ENCODE measurements around the gene FANCD2. TPM values are rescaled to one million over a fixed set of nuclear protein-coding genes. Genes with fewer than 3 reads are reported as not detected.
"Not testable (repeated sequence)": the region's sequence is repeated elsewhere in the genome, so short reads cannot be mapped to it uniquely, and the experiment has no call there.

Gene FANCD2
- polyA plus RNA-seq, 10 donors: 5.8 to 11.8 (median 9.8) TPM

GRCh38 chr3:10099041-10099440, 72.8 kb downstream of the FANCD2 start:
- no peak for DNase-seq

GRCh38 chr3:10106919-10107318, 80.7 kb downstream of the FANCD2 start:
- no peak for DNase-seq

- no peak for DNase-seq
Observed at GRCh38 chr3:10108091-10108490, 81.9 kb downstream of the FANCD2 start, which contains the start of gene FANCD2OS. TSS of gene FANCD2OS (minus strand) at chr3:10108255. CDS start at chr3:10104774, 3,481 bp downstream.

- DNase-seq: peak; percentile 95 to 98 (median 96)
Observed at GRCh38 chr3:10115326-10116137, 89.3 kb downstream of the FANCD2 start, which contains the start of gene BRK1. TSS of gene BRK1 (plus strand) at chr3:10115675. CDS start at chr3:10115702, 27 bp downstream.

GRCh38 chr3:10116138-10116460, 89.9 kb downstream of the FANCD2 start:
- DNase-seq: peak in 1 of 3 donors; percentile 9

GRCh38 chr3:10116928-10117327, 90.7 kb downstream of the FANCD2 start:
- DNase-seq: no peak

- no peak for DNase-seq
Observed at GRCh38 chr3:10119376-10119775, 93.1 kb downstream of the FANCD2 start.

- DNase-seq: no peak
Observed at GRCh38 chr3:10121064-10121463, 94.8 kb downstream of the FANCD2 start.

GRCh38 chr3:10122724-10123123, 96.5 kb downstream of the FANCD2 start:
- DNase-seq: no peak

GRCh38 chr3:10135872-10136271, 109.6 kb downstream of the FANCD2 start:
- not testable (repeated sequence) for DNase-seq

- DNase-seq: no peak
Observed at GRCh38 chr3:10136426-10137005, 110.3 kb downstream of the FANCD2 start.

- DNase-seq: no peak
Observed at GRCh38 chr3:10137178-10137577, 110.9 kb downstream of the FANCD2 start.

- DNase-seq: peak in 1 of 3 donors; percentile 17
Observed at GRCh38 chr3:10140996-10141546, 114.8 kb downstream of the FANCD2 start.

- DNase-seq: peak in 1 of 3 donors; percentile 14
Observed at GRCh38 chr3:10142707-10143560, 116.7 kb downstream of the FANCD2 start.

GRCh38 chr3:10145685-10146084, 119.4 kb downstream of the FANCD2 start:
- no peak for DNase-seq

GRCh38 chr3:10149226-10149625, 123.0 kb downstream of the FANCD2 start:
- no peak for DNase-seq

GRCh38 chr3:10150987-10151386, 124.8 kb downstream of the FANCD2 start:
- no peak for DNase-seq

Other genes with a start within 250 kb of the FANCD2 start
- 10 to 100 TPM; 49.2 to 56.4 (median 53.4) TPM for gene TADA3, start 234.0 kb upstream of the FANCD2 start, polyA plus RNA-seq (ENCODE audit: insufficient read length in 10 of 10)
- 100 to 1,000 TPM in 1 of 10 donors, 10 to 100 TPM in 9; 58.5 to 101 (median 82.9) TPM for gene ARPC4, start 233.4 kb upstream of the FANCD2 start, polyA plus RNA-seq (ENCODE audit: insufficient read length in 10 of 10)
- 10 to 100 TPM; 15.7 to 53.1 (median 23.5) TPM for gene TTLL3, start 216.2 kb upstream of the FANCD2 start, polyA plus RNA-seq (ENCODE audit: insufficient read length in 10 of 10)
- 10 to 100 TPM; 22.9 to 32.7 (median 27.8) TPM for gene RPUSD3, start 182.4 kb upstream of the FANCD2 start, polyA plus RNA-seq (ENCODE audit: insufficient read length in 10 of 10)
- 1 to 10 TPM in 1 of 10 donors, under 1 TPM in 7, not detected in 2; 0.21 to 1.1 (median 0.41) TPM for gene CIDEC, start 146.2 kb upstream of the FANCD2 start, polyA plus RNA-seq (ENCODE audit: insufficient read length in 10 of 10)
- 10 to 100 TPM; 24.6 to 33.7 (median 28.8) TPM for gene JAGN1, start 135.8 kb upstream of the FANCD2 start, polyA plus RNA-seq (ENCODE audit: insufficient read length in 10 of 10)
- 10 to 100 TPM in 1 of 10 donors, 1 to 10 TPM in 8, under 1 TPM in 1; 0.97 to 14.4 (median 1.7) TPM for gene IL17RE, start 123.6 kb upstream of the FANCD2 start, polyA plus RNA-seq (ENCODE audit: insufficient read length in 10 of 10)
- 10 to 100 TPM; 15.2 to 37.4 (median 22.1) TPM for gene IL17RC, start 109.3 kb upstream of the FANCD2 start, polyA plus RNA-seq (ENCODE audit: insufficient read length in 10 of 10)
- 10 to 100 TPM; 21.4 to 39.8 (median 29.4) TPM for gene CRELD1, start 92.6 kb upstream of the FANCD2 start, polyA plus RNA-seq (ENCODE audit: insufficient read length in 10 of 10)
- 1 to 10 TPM in 9 of 10 donors, under 1 TPM in 1; 0.92 to 2.9 (median 1.7) TPM for gene PRRT3, start 74.0 kb upstream of the FANCD2 start, polyA plus RNA-seq (ENCODE audit: insufficient read length in 10 of 10)
- 10 to 100 TPM; 31.8 to 44.7 (median 39.0) TPM for gene EMC3, start 39.6 kb upstream of the FANCD2 start, polyA plus RNA-seq (ENCODE audit: insufficient read length in 10 of 10)
- not detected for gene FANCD2OS, start 81.8 kb downstream of the FANCD2 start, polyA plus RNA-seq (ENCODE audit: insufficient read length in 10 of 10)
- gene BRK1, start 89.2 kb downstream of the FANCD2 start, polyA plus RNA-seq (ENCODE audit: insufficient read length in 10 of 10): 100 to 1,000 TPM; 119 to 163 (median 143) TPM
- gene VHL, start 115.3 kb downstream of the FANCD2 start, polyA plus RNA-seq (ENCODE audit: insufficient read length in 10 of 10): 10 to 100 TPM; 41.0 to 53.0 (median 44.5) TPM
- gene IRAK2, start 138.5 kb downstream of the FANCD2 start, polyA plus RNA-seq (ENCODE audit: insufficient read length in 10 of 10): under 1 TPM; 0.51 to 0.83 (median 0.71) TPM
- 10 to 100 TPM; 17.1 to 25.5 (median 20.2) TPM for gene TATDN2, start 222.0 kb downstream of the FANCD2 start, polyA plus RNA-seq (ENCODE audit: insufficient read length in 10 of 10)